ENCODE measurements around the gene ESR1.

Gene ESR1

DNA sequence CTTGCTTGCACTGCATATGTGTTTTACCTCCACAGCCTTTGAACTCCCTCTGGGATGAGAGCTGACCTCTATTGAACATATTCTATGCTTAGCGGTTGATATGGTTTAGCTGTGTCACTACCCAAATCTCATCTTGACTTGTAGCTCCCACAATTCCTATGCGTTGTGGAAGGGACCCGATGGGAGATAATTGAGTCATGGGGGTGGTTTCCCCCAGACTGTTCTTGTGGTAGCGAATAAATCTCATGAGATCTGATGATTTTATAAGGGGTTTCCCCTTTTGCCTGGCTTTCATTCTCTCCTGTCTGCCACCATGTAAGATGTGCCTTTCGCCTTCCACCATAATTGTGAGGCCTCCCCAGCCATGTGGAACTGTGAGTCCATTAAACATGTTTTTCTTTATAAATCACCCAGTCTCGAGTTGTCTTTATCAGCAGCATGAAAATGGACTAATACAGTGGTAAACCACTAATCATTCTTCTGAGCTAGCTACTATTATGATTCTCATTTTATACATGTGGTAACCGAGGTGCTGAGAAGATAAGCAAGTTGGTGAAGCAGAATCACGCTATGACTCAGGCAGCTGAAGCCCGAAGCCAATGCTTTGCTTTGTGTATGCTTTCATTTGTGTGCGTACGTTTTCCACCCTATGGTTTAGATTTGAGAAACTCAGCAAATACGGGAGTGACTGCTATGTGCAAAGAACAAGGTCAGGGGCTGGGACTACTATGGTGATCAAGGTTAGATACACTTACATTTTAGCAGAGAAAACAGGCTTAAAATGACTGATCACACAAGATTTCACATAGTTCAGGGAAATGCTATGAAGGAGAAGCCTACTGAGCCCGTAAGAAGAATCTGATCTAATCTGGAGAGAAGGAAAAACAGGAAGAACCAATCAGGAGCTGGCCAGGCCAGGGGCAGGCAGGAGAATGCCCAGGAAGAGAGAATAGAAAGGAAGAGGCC is 363.5 kb downstream of the ESR1 start:
- Histone ChIP-seq H3K4me1 (no peaks in the 10 kb centered on the region), H2AFZ (no peak overlapping the region), H3K27me3 (ENCODE audit: control insufficient read depth, insufficient read depth, low read length) (no peaks in the 10 kb centered on the region), H3K9me3 (ENCODE audit: control insufficient read depth, low read length) (no peaks in the 10 kb centered on the region), H3K4me2 (ENCODE audit: low read length) (no peak overlapping the region), H3K79me2 (no peaks in the 10 kb centered on the region), H3K36me3 (ENCODE audit: control insufficient read depth, insufficient read depth, low read length) (no peaks in the 10 kb centered on the region), H3K4me3 (ENCODE audit: low read depth, low read length) (no peak overlapping the region), H3K9ac (no peak overlapping the region), H3K27ac (no peak overlapping the region)
- TF ChIP-seq, protein P1, sequence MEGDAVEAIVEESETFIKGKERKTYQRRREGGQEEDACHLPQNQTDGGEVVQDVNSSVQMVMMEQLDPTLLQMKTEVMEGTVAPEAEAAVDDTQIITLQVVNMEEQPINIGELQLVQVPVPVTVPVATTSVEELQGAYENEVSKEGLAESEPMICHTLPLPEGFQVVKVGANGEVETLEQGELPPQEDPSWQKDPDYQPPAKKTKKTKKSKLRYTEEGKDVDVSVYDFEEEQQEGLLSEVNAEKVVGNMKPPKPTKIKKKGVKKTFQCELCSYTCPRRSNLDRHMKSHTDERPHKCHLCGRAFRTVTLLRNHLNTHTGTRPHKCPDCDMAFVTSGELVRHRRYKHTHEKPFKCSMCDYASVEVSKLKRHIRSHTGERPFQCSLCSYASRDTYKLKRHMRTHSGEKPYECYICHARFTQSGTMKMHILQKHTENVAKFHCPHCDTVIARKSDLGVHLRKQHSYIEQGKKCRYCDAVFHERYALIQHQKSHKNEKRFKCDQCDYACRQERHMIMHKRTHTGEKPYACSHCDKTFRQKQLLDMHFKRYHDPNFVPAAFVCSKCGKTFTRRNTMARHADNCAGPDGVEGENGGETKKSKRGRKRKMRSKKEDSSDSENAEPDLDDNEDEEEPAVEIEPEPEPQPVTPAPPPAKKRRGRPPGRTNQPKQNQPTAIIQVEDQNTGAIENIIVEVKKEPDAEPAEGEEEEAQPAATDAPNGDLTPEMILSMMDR (IDR thresholded peaks at IDR 0.05) = no peak

- no peak overlapping the region for H3K4me2 ChIP-seq (ENCODE audit: low read length)
- TF ChIP-seq, protein P1 (IDR thresholded peaks at IDR 0.05) = no peak
- H3K27me3 ChIP-seq (ENCODE audit: control insufficient read depth, insufficient read depth, low read length) = no peaks in the 10 kb centered on the region
- H3K4me1 ChIP-seq = no peaks in the 10 kb centered on the region
- H2AFZ ChIP-seq = no peak overlapping the region
- H3K9ac ChIP-seq = no peak overlapping the region
- no peaks in the 10 kb centered on the region for H3K79me2 ChIP-seq
- no peaks in the 10 kb centered on the region for H3K36me3 ChIP-seq (ENCODE audit: control insufficient read depth, insufficient read depth, low read length)
- no peaks in the 10 kb centered on the region for H3K9me3 ChIP-seq (ENCODE audit: control insufficient read depth, low read length)
- no peak overlapping the region for H3K27ac ChIP-seq
- no peak overlapping the region for H3K4me3 ChIP-seq (ENCODE audit: low read depth, low read length)
These were observed 365.8 kb downstream of the ESR1 start for GRCh38 chr6:152173321-152173720.

GRCh38 chr6:152173957-152174356 is 366.5 kb downstream of the ESR1 start:
- Histone ChIP-seq H3K4me2 (ENCODE audit: low read length) (no peak overlapping the region), H3K27ac (no peak overlapping the region), H3K36me3 (ENCODE audit: control insufficient read depth, insufficient read depth, low read length) (no peaks in the 10 kb centered on the region), H3K27me3 (ENCODE audit: control insufficient read depth, insufficient read depth, low read length) (no peaks in the 10 kb centered on the region), H3K4me3 (ENCODE audit: low read depth, low read length) (no peak overlapping the region), H3K4me1 (no peaks in the 10 kb centered on the region), H3K9me3 (ENCODE audit: control insufficient read depth, low read length) (no peaks in the 10 kb centered on the region), H3K9ac (no peak overlapping the region), H3K79me2 (no peaks in the 10 kb centered on the region), H2AFZ (no peak overlapping the region)
- TF ChIP-seq, protein P1 (IDR thresholded peaks at IDR 0.05) = no peak

- Histone ChIP-seq H3K4me2 (ENCODE audit: low read length) (no peak overlapping the region), H3K4me3 (ENCODE audit: low read depth, low read length) (no peak overlapping the region), H3K27ac (no peak overlapping the region), H3K79me2 (no peaks in the 10 kb centered on the region), H2AFZ (no peak overlapping the region), H3K9ac (no peak overlapping the region), H3K4me1 (no peaks in the 10 kb centered on the region), H3K27me3 (ENCODE audit: control insufficient read depth, insufficient read depth, low read length) (no peaks in the 10 kb centered on the region), H3K9me3 (ENCODE audit: control insufficient read depth, low read length) (no peaks in the 10 kb centered on the region), H3K36me3 (ENCODE audit: control insufficient read depth, insufficient read depth, low read length) (no peaks in the 10 kb centered on the region)
- TF ChIP-seq, protein P1 (IDR thresholded peaks at IDR 0.05) = no peak
These were observed 368.8 kb downstream of the ESR1 start for GRCh38 chr6:152176268-152176667.
